NCI-H146 (cell line): ENCODE data around the gene ZKSCAN3.
"Not testable (repeated sequence)": the region's sequence is repeated elsewhere in the genome, so short reads cannot be mapped to it uniquely, and the experiment has no call there.

Source experiments
- DNase-seq: peaks from one replicate; lab custom pipeline; 2025; lab: John Stamatoyannopoulos, UW

The ZKSCAN3 gene

GRCh38 chr6:28377879-28378278 lies 28.1 kb downstream of the ZKSCAN3 start:
- DNase-seq, result no peak

GRCh38 chr6:28378644-28379043 lies 28.9 kb downstream of the ZKSCAN3 start:
- DNase-seq, result no peak

GRCh38 chr6:28380381-28380780 lies 30.6 kb downstream of the ZKSCAN3 start:
- no peak for DNase-seq

- DNase-seq, result peak; percentile 90
Observed at GRCh38 chr6:28383235-28384142, 33.7 kb downstream of the ZKSCAN3 start.

GRCh38 chr6:28384143-28384533 lies 34.4 kb downstream of the ZKSCAN3 start:
- no peak for DNase-seq

- no peak for DNase-seq
Observed at GRCh38 chr6:28390688-28391087, 40.9 kb downstream of the ZKSCAN3 start.

GRCh38 chr6:28393912-28394662 lies 44.3 kb downstream of the ZKSCAN3 start:
- no peak for DNase-seq

GRCh38 chr6:28395918-28396317 lies 46.2 kb downstream of the ZKSCAN3 start:
- DNase-seq, result no peak

- DNase-seq, result peak; percentile 89
Observed at GRCh38 chr6:28399350-28400121, 49.8 kb downstream of the ZKSCAN3 start, which contains the start of gene ZSCAN12. TSS of gene ZSCAN12 (minus strand) at chr6:28399747. CDS start at chr6:28398405, 1,342 bp downstream.

GRCh38 chr6:28400122-28400451 lies 50.3 kb downstream of the ZKSCAN3 start:
- no peak for DNase-seq

GRCh38 chr6:28401172-28401571 lies 51.4 kb downstream of the ZKSCAN3 start:
- no peak for DNase-seq

GRCh38 chr6:28402197-28402596 lies 52.5 kb downstream of the ZKSCAN3 start:
- no peak for DNase-seq

GRCh38 chr6:28403923-28404322 lies 54.2 kb downstream of the ZKSCAN3 start:
- not testable (repeated sequence) for DNase-seq

- no peak for DNase-seq
Observed at GRCh38 chr6:28407401-28407800, 57.7 kb downstream of the ZKSCAN3 start.

GRCh38 chr6:28408076-28408802 lies 58.5 kb downstream of the ZKSCAN3 start:
- no peak for DNase-seq

- no peak for DNase-seq
Observed at GRCh38 chr6:28410767-28411166, 61.0 kb downstream of the ZKSCAN3 start.

GRCh38 chr6:28413681-28414080 lies 63.9 kb downstream of the ZKSCAN3 start:
- no peak for DNase-seq
